Measurements from ENCODE around the gene GPC3.

DNA sequence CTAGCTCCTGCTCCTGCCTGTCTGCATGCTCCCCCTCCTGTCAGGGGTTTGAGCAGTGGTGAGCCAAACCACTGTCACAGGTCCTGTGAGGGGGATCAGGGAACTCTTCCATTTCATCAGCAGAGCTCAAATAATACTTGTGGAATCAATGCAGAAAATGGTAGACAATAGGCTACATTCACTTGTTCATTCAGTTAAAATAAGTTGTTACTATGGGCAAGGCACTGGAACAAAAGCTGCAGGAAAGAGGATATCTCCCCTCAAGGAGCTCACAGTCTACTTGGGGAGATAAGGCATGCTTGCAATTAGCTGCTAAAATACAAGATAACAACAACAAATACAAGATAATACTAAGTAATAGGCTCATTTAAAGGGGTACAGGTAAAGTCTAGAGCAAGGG, 117.1 kb downstream of the GPC3 start:
- TF ChIP-seq, protein P1, sequence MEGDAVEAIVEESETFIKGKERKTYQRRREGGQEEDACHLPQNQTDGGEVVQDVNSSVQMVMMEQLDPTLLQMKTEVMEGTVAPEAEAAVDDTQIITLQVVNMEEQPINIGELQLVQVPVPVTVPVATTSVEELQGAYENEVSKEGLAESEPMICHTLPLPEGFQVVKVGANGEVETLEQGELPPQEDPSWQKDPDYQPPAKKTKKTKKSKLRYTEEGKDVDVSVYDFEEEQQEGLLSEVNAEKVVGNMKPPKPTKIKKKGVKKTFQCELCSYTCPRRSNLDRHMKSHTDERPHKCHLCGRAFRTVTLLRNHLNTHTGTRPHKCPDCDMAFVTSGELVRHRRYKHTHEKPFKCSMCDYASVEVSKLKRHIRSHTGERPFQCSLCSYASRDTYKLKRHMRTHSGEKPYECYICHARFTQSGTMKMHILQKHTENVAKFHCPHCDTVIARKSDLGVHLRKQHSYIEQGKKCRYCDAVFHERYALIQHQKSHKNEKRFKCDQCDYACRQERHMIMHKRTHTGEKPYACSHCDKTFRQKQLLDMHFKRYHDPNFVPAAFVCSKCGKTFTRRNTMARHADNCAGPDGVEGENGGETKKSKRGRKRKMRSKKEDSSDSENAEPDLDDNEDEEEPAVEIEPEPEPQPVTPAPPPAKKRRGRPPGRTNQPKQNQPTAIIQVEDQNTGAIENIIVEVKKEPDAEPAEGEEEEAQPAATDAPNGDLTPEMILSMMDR (IDR thresholded peaks at IDR 0.05; ENCODE audit: extremely low read depth in 1 of 2, insufficient read depth in 1 of 2, low read depth in 1 of 2, low read length in 2 of 2) = no peak
- TF ChIP-seq, protein P2, sequence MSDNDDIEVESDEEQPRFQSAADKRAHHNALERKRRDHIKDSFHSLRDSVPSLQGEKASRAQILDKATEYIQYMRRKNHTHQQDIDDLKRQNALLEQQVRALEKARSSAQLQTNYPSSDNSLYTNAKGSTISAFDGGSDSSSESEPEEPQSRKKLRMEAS (IDR thresholded peaks at IDR 0.05; ENCODE audit: insufficient read depth, insufficient read length) = no peak
- TF ChIP-seq POLR2AphosphoS5 (IDR thresholded peaks at IDR 0.05; ENCODE audit: insufficient read depth, low read depth, low read length) (no peak), EZH2 (IDR thresholded peaks at IDR 0.05; ENCODE audit: borderline replicate concordance, low read depth, low read length, severe bottlenecking) (no peak), POLR2A (IDR thresholded peaks at IDR 0.05; ENCODE audit: low read depth, low read length) (no peak)
